Measurements from ENCODE around the gene TEDDM1.

TEDDM1 gene

GRCh38 chr1:182374101-182374834, 26.2 kb downstream of the TEDDM1 start:
- no peak for DNase-seq
- Histone ChIP-seq H3K4me3 (ENCODE audit: low read depth in 1 of 2, low read length in 2 of 2) (no peak overlapping the region), H4K20me1 (ENCODE audit: insufficient read depth, low read length) (no peaks in the 10 kb centered on the region), H3K36me3 (ENCODE audit: insufficient read depth, low read length) (no peaks in the 10 kb centered on the region), H3K79me2 (ENCODE audit: insufficient read depth, low read length) (no peaks in the 10 kb centered on the region), H3K27ac (ENCODE audit: low read length) (no peak overlapping the region), H2AFZ (ENCODE audit: low read depth, low read length) (peak overlapping the region; percentile 39; the same call in 1 of the 2 replicates), H3K9me3 (ENCODE audit: insufficient read depth, low read length, severe bottlenecking) (no peaks in the 10 kb centered on the region), H3K4me2 (ENCODE audit: insufficient read depth, low read length) (no peak overlapping the region), H3K4me1 (ENCODE audit: insufficient read depth, low read length) (no peaks in the 10 kb centered on the region), H3K9ac (ENCODE audit: low read depth, low read length) (no peak overlapping the region), H3K27me3 (ENCODE audit: insufficient read depth, low read length, poor library complexity) (no peaks in the 10 kb centered on the region)
- TF ChIP-seq EZH2 (IDR thresholded peaks at IDR 0.05; ENCODE audit: borderline replicate concordance, low read depth, low read length, severe bottlenecking) = no peak
- TF ChIP-seq CTCF (IDR thresholded peaks at IDR 0.05; ENCODE audit: borderline replicate concordance, extremely low read depth, low read length, poor library complexity, severe bottlenecking) = no peak
- no peak for ATAC-seq (ENCODE audit: insufficient read depth, low read depth)

GRCh38 chr1:182370532-182370931, 29.9 kb downstream of the TEDDM1 start:
- H3K36me3 ChIP-seq (ENCODE audit: insufficient read depth, low read length) = no peaks in the 10 kb centered on the region
- H3K27me3 ChIP-seq (ENCODE audit: insufficient read depth, low read length, poor library complexity) = no peaks in the 10 kb centered on the region
- H3K4me2 ChIP-seq (ENCODE audit: insufficient read depth, low read length) = no peak overlapping the region
- no peak overlapping the region for H3K9ac ChIP-seq (ENCODE audit: low read depth, low read length)
- H3K4me1 ChIP-seq (ENCODE audit: insufficient read depth, low read length) = no peaks in the 10 kb centered on the region
- no peak overlapping the region for H3K27ac ChIP-seq (ENCODE audit: low read length)
- ATAC-seq (ENCODE audit: insufficient read depth, low read depth) (no peak), DNase-seq (no peak)
- H2AFZ ChIP-seq (ENCODE audit: low read depth, low read length) = no peak overlapping the region
- no peaks in the 10 kb centered on the region for H3K9me3 ChIP-seq (ENCODE audit: insufficient read depth, low read length, severe bottlenecking)
- TF ChIP-seq EZH2 (IDR thresholded peaks at IDR 0.05; ENCODE audit: borderline replicate concordance, low read depth, low read length, severe bottlenecking) (no peak), CTCF (IDR thresholded peaks at IDR 0.05; ENCODE audit: borderline replicate concordance, extremely low read depth, low read length, poor library complexity, severe bottlenecking) (no peak)
- H3K4me3 ChIP-seq (ENCODE audit: low read depth in 1 of 2, low read length in 2 of 2) = no peak overlapping the region
- no peaks in the 10 kb centered on the region for H4K20me1 ChIP-seq (ENCODE audit: insufficient read depth, low read length)
- H3K79me2 ChIP-seq (ENCODE audit: insufficient read depth, low read length) = no peaks in the 10 kb centered on the region

GRCh38 chr1:182368903-182369302, 31.6 kb downstream of the TEDDM1 start:
- Histone ChIP-seq H3K27me3 (ENCODE audit: insufficient read depth, low read length, poor library complexity) (no peaks in the 10 kb centered on the region), H3K9me3 (ENCODE audit: insufficient read depth, low read length, severe bottlenecking) (no peaks in the 10 kb centered on the region), H2AFZ (ENCODE audit: low read depth, low read length) (no peak overlapping the region), H4K20me1 (ENCODE audit: insufficient read depth, low read length) (no peaks in the 10 kb centered on the region), H3K36me3 (ENCODE audit: insufficient read depth, low read length) (no peaks in the 10 kb centered on the region), H3K79me2 (ENCODE audit: insufficient read depth, low read length) (no peaks in the 10 kb centered on the region), H3K27ac (ENCODE audit: low read length) (no peak overlapping the region), H3K4me3 (ENCODE audit: low read depth in 1 of 2, low read length in 2 of 2) (no peak overlapping the region), H3K4me1 (ENCODE audit: insufficient read depth, low read length) (no peaks in the 10 kb centered on the region), H3K9ac (ENCODE audit: low read depth, low read length) (no peak overlapping the region), H3K4me2 (ENCODE audit: insufficient read depth, low read length) (no peak overlapping the region)
- DNase-seq = no peak
- ATAC-seq (ENCODE audit: insufficient read depth, low read depth) = no peak
- no peak for TF ChIP-seq CTCF (IDR thresholded peaks at IDR 0.05; ENCODE audit: borderline replicate concordance, extremely low read depth, low read length, poor library complexity, severe bottlenecking)
